ENCODE results near the gene TTC7B. TPM values are rescaled to one million over a fixed set of nuclear protein-coding genes. Genes with fewer than 3 reads are reported as not detected.

Gene TTC7B
- total and polyA plus RNA-seq, 10 of the 15 experiments (the other 5 are each of a cell fraction or from before 2014, with no cell fraction given): under 0.01 to 1.1 (median 0.26) TPM; not detected in 2

DNA sequence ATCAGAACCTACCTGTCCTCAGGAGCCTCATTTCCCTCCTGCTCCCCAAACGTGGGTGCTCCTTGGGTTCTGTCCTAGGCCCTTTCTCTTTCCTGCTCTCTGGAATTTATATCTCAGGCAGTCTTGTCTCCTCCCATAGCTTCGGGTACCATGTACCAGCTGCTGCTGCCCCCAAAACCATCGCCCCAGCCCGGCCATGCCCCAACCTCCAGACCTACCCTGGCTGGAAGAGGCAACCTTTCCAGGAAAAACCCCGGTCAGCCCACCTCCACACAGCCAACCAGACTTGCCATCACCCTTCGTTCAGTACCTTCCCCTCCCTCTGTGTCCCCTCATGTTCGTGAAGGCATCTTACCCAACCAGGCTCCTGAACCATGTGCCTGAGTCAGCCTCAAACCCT lies 254.3 kb downstream of the TTC7B start:
- TF ChIP-seq, protein P1, sequence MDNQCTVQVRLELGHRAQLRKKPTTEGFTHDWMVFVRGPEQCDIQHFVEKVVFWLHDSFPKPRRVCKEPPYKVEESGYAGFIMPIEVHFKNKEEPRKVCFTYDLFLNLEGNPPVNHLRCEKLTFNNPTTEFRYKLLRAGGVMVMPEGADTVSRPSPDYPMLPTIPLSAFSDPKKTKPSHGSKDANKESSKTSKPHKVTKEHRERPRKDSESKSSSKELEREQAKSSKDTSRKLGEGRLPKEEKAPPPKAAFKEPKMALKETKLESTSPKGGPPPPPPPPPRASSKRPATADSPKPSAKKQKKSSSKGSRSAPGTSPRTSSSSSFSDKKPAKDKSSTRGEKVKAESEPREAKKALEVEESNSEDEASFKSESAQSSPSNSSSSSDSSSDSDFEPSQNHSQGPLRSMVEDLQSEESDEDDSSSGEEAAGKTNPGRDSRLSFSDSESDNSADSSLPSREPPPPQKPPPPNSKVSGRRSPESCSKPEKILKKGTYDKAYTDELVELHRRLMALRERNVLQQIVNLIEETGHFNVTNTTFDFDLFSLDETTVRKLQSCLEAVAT (IDR thresholded peaks at IDR 0.05): no peak
- TF ChIP-seq, protein P2, sequence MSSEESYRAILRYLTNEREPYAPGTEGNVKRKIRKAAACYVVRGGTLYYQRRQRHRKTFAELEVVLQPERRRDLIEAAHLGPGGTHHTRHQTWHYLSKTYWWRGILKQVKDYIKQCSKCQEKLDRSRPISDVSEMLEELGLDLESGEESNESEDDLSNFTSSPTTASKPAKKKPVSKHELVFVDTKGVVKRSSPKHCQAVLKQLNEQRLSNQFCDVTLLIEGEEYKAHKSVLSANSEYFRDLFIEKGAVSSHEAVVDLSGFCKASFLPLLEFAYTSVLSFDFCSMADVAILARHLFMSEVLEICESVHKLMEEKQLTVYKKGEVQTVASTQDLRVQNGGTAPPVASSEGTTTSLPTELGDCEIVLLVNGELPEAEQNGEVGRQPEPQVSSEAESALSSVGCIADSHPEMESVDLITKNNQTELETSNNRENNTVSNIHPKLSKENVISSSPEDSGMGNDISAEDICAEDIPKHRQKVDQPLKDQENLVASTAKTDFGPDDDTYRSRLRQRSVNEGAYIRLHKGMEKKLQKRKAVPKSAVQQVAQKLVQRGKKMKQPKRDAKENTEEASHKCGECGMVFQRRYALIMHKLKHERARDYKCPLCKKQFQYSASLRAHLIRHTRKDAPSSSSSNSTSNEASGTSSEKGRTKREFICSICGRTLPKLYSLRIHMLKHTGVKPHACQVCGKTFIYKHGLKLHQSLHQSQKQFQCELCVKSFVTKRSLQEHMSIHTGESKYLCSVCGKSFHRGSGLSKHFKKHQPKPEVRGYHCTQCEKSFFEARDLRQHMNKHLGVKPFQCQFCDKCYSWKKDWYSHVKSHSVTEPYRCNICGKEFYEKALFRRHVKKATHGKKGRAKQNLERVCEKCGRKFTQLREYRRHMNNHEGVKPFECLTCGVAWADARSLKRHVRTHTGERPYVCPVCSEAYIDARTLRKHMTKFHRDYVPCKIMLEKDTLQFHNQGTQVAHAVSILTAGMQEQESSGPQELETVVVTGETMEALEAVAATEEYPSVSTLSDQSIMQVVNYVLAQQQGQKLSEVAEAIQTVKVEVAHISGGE (CRISPR knock-in tag; IDR thresholded peaks at IDR 0.05): no peak
- TF ChIP-seq GABPA (IDR thresholded peaks at IDR 0.05; ENCODE audit: low read depth) (no peak), BACH1 (IDR thresholded peaks at IDR 0.05; ENCODE audit: borderline replicate concordance) (no peak), NR2C2 (IDR thresholded peaks at IDR 0.05; ENCODE audit: borderline replicate concordance, control insufficient read depth, insufficient read length, low read depth) (no peak), FOS (IDR thresholded peaks at IDR 0.05; ENCODE audit: borderline replicate concordance, extremely low read depth, insufficient read length) (no peak), KDM1A (IDR thresholded peaks at IDR 0.05; ENCODE audit: borderline replicate concordance) (no peak), CBX3 (IDR thresholded peaks at IDR 0.05; ENCODE audit: borderline replicate concordance, low read depth) (no peak), CBFB (IDR thresholded peaks at IDR 0.05; ENCODE audit: low read depth) (no peak), SMAD5 (IDR thresholded peaks at IDR 0.05; ENCODE audit: low read depth) (no peak)
- TF ChIP-seq, protein P3, sequence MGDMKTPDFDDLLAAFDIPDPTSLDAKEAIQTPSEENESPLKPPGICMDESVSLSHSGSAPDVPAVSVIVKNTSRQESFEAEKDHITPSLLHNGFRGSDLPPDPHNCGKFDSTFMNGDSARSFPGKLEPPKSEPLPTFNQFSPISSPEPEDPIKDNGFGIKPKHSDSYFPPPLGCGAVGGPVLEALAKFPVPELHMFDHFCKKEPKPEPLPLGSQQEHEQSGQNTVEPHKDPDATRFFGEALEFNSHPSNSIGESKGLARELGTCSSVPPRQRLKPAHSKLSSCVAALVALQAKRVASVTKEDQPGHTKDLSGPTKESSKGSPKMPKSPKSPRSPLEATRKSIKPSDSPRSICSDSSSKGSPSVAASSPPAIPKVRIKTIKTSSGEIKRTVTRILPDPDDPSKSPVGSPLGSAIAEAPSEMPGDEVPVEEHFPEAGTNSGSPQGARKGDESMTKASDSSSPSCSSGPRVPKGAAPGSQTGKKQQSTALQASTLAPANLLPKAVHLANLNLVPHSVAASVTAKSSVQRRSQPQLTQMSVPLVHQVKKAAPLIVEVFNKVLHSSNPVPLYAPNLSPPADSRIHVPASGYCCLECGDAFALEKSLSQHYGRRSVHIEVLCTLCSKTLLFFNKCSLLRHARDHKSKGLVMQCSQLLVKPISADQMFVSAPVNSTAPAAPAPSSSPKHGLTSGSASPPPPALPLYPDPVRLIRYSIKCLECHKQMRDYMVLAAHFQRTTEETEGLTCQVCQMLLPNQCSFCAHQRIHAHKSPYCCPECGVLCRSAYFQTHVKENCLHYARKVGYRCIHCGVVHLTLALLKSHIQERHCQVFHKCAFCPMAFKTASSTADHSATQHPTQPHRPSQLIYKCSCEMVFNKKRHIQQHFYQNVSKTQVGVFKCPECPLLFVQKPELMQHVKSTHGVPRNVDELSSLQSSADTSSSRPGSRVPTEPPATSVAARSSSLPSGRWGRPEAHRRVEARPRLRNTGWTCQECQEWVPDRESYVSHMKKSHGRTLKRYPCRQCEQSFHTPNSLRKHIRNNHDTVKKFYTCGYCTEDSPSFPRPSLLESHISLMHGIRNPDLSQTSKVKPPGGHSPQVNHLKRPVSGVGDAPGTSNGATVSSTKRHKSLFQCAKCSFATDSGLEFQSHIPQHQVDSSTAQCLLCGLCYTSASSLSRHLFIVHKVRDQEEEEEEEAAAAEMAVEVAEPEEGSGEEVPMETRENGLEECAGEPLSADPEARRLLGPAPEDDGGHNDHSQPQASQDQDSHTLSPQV (IDR thresholded peaks at IDR 0.05): no peak
- Histone ChIP-seq H3K4me2 (ENCODE audit: control insufficient read depth, insufficient read depth) (no peak overlapping the region), H2AFZ (ENCODE audit: control insufficient read depth, low read depth, low read length) (no peak overlapping the region), H3K4me3 (no peak overlapping the region), H3K79me2 (ENCODE audit: control insufficient read depth, insufficient read depth, low read length) (no peaks in the 10 kb centered on the region), H3K9ac (ENCODE audit: control insufficient read depth, insufficient read depth, low read length) (no peak overlapping the region), H3K27ac (ENCODE audit: control insufficient read depth, insufficient read depth) (no peak overlapping the region), H3K4me1 (ENCODE audit: control insufficient read depth, insufficient read depth, low read length) (no peaks in the 10 kb centered on the region), H3K27me3 (replicated peaks in 1 of 2; ENCODE audit: control insufficient read depth in 2 of 2, insufficient read depth in 2 of 2, low read length in 1 of 2) (peaks cover 2 to 3% of the 10 kb centered on the region in 2 experiments; a peak in 3 of 4 replicates), H3K36me3 (ENCODE audit: control insufficient read depth in 2 of 2, insufficient read depth in 2 of 2, low read length in 1 of 2) (no peaks in the 10 kb centered on the region), H3K9me3 (replicated peaks; ENCODE audit: control insufficient read depth, insufficient read depth, low read length) (no peaks in the 10 kb centered on the region), H4K20me1 (ENCODE audit: control insufficient read depth, insufficient read depth) (no peaks in the 10 kb centered on the region; the same call in 1 of the 2 replicates)
- RAD21 ChIA-PET (ENCODE audit: unreplicated experiment): no interaction called here
- POLR2A ChIA-PET: no interaction called here
- BruUV-seq (replicated peaks): no TSS peak
- SMC1A ChIA-PET (ENCODE audit: uncharacterized antibody, unreplicated experiment): no interaction called here
- intact Hi-C loops (cut with micrococcal nuclease; ENCODE audit: unreplicated experiment): no loop called here
- no peak for FAIRE-seq
- WGBS (ENCODE audit: insufficient coverage, insufficient replicate concordance, low lambda C conversion rate, missing lambda C conversion rate): 0% methylated on average over 7 of the region's 7 CpGs
- ATAC-seq: no peak
- CTCF ChIA-PET: no interaction called here
- no peak for DNase-seq (ENCODE audit: low read depth, low spot score)
- in situ Hi-C loops (cut with MboI): no loop called here
